Measurements from ENCODE around the gene EFEMP2.

- TF ChIP-seq, protein P1, sequence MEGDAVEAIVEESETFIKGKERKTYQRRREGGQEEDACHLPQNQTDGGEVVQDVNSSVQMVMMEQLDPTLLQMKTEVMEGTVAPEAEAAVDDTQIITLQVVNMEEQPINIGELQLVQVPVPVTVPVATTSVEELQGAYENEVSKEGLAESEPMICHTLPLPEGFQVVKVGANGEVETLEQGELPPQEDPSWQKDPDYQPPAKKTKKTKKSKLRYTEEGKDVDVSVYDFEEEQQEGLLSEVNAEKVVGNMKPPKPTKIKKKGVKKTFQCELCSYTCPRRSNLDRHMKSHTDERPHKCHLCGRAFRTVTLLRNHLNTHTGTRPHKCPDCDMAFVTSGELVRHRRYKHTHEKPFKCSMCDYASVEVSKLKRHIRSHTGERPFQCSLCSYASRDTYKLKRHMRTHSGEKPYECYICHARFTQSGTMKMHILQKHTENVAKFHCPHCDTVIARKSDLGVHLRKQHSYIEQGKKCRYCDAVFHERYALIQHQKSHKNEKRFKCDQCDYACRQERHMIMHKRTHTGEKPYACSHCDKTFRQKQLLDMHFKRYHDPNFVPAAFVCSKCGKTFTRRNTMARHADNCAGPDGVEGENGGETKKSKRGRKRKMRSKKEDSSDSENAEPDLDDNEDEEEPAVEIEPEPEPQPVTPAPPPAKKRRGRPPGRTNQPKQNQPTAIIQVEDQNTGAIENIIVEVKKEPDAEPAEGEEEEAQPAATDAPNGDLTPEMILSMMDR (IDR thresholded peaks at IDR 0.05): no peak
- TF ChIP-seq POLR2A (IDR thresholded peaks at IDR 0.05): no peak
These were observed 38.4 kb downstream of the EFEMP2 start for GRCh38 chr11:65834202-65834601.
